ENCODE data around the gene TOP3B. TPM values are rescaled to one million over a fixed set of nuclear protein-coding genes. Genes with fewer than 3 reads are reported as not detected.

TOP3B gene
- total and polyA plus RNA-seq, 9 of the 15 experiments (the other 6 are each of a cell fraction or from before 2014, with no cell fraction given): 3.0 to 188 (median 112) TPM

DNA sequence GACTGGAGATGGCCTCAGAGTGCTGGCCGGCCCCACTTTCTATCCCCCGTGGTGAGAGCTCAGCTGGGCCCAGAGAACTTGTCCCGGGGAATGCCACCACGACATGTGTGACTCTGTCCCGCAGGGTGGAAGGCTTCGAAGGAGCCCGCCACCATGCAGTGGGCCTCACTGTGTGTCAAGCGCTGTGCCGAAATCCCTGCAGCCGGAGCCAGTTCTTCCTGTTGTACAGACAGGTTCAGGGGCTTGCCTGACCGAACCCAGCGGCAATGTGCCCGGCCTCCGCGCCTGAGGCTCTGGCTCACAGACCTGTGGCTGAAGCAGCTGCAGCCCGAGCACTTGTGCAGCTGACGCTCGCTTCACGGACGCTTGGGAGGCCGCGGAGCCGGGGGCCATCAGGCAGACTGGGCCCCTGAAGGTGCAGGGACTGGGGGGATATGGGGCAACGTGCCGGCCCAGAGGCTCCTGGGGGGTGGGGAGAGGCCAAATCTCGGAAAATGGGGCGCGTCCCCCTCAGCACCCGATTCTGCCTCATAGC lies 30.6 kb downstream of the TOP3B start (continued):
- TF ChIP-seq CHD1 (IDR thresholded peaks at IDR 0.05; ENCODE audit: low read length) (peak; percentile 90), ZNF695 (CRISPR knock-in tag; IDR thresholded peaks at IDR 0.05) (no peak), SP2 (IDR thresholded peaks at IDR 0.05; ENCODE audit: extremely low read depth, low read depth, low read length, poor library complexity, severe bottlenecking) (peak; percentile 3), RBBP5 (IDR thresholded peaks at IDR 0.05; ENCODE audit: borderline replicate concordance, insufficient read depth, low read length, poor library complexity, severe bottlenecking) (peak; percentile 91)
- TF ChIP-seq, protein P1, sequence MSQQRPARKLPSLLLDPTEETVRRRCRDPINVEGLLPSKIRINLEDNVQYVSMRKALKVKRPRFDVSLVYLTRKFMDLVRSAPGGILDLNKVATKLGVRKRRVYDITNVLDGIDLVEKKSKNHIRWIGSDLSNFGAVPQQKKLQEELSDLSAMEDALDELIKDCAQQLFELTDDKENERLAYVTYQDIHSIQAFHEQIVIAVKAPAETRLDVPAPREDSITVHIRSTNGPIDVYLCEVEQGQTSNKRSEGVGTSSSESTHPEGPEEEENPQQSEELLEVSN (IDR thresholded peaks at IDR 0.05; ENCODE audit: borderline replicate concordance in 1 of 2, extremely low read depth in 1 of 2, insufficient read depth in 1 of 2, insufficient read length in 1 of 2, low read depth in 1 of 2, low read length in 1 of 2, poor library complexity in 1 of 2, severe bottlenecking in 1 of 2): peak in 1 of 2 experiments; percentile 60
- TF ChIP-seq, protein P2, sequence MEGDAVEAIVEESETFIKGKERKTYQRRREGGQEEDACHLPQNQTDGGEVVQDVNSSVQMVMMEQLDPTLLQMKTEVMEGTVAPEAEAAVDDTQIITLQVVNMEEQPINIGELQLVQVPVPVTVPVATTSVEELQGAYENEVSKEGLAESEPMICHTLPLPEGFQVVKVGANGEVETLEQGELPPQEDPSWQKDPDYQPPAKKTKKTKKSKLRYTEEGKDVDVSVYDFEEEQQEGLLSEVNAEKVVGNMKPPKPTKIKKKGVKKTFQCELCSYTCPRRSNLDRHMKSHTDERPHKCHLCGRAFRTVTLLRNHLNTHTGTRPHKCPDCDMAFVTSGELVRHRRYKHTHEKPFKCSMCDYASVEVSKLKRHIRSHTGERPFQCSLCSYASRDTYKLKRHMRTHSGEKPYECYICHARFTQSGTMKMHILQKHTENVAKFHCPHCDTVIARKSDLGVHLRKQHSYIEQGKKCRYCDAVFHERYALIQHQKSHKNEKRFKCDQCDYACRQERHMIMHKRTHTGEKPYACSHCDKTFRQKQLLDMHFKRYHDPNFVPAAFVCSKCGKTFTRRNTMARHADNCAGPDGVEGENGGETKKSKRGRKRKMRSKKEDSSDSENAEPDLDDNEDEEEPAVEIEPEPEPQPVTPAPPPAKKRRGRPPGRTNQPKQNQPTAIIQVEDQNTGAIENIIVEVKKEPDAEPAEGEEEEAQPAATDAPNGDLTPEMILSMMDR (IDR thresholded peaks at IDR 0.05 in 2 of 3, conservative IDR thresholded peaks at IDR 0.05 in 1 of 3; ENCODE audit: insufficient read depth in 2 of 3, low read depth in 1 of 3, low read length in 3 of 3): 0 out of 6 replicates have a peak, but pooled peaks of 1 of the 3 experiments have one; percentile 1
- TF ChIP-seq, protein P3, sequence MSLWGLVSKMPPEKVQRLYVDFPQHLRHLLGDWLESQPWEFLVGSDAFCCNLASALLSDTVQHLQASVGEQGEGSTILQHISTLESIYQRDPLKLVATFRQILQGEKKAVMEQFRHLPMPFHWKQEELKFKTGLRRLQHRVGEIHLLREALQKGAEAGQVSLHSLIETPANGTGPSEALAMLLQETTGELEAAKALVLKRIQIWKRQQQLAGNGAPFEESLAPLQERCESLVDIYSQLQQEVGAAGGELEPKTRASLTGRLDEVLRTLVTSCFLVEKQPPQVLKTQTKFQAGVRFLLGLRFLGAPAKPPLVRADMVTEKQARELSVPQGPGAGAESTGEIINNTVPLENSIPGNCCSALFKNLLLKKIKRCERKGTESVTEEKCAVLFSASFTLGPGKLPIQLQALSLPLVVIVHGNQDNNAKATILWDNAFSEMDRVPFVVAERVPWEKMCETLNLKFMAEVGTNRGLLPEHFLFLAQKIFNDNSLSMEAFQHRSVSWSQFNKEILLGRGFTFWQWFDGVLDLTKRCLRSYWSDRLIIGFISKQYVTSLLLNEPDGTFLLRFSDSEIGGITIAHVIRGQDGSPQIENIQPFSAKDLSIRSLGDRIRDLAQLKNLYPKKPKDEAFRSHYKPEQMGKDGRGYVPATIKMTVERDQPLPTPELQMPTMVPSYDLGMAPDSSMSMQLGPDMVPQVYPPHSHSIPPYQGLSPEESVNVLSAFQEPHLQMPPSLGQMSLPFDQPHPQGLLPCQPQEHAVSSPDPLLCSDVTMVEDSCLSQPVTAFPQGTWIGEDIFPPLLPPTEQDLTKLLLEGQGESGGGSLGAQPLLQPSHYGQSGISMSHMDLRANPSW (CRISPR knock-in tag; IDR thresholded peaks at IDR 0.05): peak; percentile 93
